HG02973 (cell line): Measurements from ENCODE around the gene RALBP1.
"Not testable (repeated sequence)": the region's sequence is repeated elsewhere in the genome, so short reads cannot be mapped to it uniquely, and the experiment has no call there.

Experiments used
- ATAC-seq: cut with Tn5 transposase; IDR thresholded peaks from one replicate; pipeline ENCODE4 v1.9.1; 2021; ENCODE audit warnings: moderate library complexity; ENCODE audit not compliant: unreplicated experiment

The RALBP1 gene

DNA sequence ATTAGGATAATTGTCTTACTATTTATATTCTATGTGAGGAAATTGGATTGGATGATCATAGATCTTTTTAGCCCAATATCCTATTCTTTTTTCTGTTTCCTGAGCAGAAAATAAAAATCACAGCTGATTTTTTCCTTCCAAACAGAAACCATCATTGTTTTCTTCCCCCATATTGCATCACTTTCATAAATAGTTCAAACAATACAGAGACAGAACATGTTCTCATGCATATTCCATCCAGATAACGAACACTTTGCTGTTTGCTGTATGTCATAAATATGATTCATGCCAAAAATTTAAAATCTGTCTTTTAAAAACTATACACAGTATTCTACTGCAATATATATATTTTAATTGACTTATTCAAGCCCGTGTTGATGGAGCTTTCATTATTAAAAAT is 22.0 kb upstream of the RALBP1 start:
- ATAC-seq, result no peak

DNA sequence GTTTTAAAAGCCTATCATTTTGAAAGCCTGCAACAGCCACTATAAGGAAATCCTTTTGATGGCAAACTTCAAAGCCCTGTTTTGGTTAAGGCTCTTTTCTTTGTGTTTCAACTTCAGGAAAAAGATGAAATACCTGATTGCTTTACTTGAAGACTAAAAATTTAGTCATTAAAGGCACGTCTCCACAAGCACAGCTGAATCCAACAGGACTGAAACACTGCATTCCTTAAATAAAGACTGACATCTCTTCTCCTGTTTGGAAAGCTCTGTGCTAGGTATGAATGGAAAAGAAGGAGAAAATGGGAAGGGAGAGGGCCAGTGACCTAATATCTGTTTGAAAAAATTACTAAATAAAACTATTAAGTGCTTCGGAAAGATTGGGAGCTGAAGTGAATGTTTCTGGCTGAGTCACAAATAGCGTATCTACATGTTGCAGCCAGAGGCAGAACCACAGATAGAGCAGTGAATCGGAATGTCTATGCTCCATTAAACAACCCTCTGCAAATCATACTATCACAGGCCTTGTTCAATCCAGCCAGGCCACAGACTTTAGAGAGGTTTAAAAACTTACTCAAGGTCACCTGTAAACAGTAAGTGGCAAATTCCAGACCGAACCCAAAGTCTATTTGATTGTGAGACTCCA is 21.1 kb upstream of the RALBP1 start:
- no peak for ATAC-seq

DNA sequence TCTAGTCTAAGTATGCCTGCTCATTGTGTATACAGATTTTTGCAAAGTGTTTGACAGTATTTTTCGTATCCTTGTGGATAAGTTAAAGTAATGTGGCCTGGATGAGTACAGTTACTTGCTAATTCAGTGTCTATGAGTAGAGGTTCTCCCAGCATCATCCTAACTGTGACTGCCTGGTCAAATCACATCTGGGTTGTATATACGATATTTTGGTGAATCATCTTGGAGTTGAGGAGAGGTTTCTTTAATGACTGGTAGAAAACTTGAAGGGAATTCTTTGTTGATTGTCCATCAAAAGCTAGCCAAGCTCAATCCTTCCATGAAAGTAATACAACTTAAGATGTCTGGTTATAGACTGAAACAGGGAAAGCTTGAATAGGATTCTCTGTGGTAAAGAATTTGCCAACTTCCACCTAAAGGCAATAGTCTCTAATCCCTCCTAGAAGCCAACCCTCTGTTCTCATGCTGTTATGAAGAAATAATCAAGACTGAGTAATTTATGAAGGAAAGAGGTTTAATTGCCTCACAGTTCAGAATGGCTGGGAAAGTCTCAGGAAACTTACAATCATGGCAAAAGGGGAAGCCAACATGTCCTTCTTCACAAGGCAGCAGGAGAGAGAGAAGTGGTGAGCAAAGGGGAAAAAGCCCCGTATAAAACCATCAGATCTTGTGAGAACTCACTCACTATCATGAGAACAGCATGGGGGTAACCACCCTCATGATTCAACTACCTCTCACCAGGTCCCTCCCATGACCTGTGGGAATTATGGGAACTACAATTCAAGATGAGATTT is 19.4 kb upstream of the RALBP1 start:
- ATAC-seq, result no peak

DNA sequence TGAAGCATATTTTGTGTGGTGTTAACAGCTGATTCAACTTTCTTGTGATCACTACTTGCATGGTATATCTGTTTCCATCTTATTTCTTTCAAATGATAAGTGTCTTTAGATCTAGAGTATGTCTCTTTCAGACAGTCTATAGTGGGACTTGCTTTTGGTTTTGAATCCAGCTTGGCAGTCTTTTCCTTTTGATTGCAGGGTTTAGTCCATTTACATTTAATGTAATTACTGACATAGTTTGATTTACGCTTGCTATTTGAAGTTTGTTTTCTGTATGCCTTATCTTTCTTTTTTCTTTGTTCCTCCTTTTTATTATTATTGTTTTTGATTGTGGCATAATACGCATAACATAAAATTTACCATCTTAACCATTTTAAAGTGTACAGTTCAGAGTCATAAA is 9.2 kb upstream of the RALBP1 start:
- no peak for ATAC-seq

DNA sequence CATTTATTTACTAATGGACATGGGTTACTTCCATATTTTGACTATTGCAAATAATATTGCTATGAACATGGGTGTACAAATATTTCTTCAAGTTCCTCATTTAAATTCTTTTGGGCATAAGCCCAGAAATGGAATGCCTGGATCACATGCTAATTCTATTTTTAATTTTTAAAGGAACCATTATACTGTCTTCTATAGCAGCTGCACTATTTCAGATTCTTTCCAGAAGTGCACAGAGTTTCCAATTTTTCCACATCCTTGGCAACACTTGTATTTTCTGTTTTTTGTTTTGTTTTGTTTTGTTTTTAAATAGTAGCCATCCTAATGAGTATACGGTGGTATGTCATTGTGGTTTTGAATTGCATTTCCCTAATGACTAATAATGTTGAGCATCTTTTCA is 8.5 kb upstream of the RALBP1 start:
- no peak for ATAC-seq

DNA sequence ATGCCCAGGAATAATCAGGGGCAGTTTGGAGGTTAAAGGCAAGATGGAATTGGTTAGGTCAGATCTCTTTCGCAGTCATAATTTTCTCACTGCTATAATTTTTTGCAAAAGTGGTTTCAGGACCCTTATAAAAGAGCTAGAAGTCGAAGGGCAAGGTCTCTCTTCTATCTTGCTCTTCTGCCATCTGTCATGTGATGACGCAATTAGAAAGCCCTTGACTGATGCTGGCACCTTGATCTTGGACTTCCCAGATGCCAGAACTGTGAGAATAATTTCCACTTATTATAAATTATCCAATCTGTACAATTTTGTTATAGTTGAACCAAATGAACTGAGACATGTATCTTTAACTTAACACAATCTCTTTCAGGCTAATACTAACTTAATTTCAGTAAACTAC is 6.3 kb upstream of the RALBP1 start:
- ATAC-seq, result no peak

DNA sequence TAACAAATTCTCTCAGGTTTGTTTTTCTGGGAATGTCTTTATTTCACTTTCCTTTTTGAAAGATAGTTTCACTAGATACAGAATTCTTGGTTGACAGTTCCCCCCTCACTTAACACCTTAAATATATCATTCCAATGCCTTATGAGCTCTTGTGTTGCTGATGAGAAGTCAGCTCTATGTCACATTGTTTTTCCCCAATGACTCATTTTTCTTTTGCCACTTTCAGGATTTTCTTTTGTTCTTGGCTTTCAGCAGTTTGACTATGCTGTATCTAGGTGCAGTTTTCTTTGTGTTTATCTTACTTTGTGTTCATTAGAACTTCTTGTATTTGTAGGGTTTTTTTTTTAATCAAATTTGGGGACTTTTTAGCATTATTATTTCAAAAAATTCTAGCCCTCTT is 5.6 kb upstream of the RALBP1 start:
- no peak for ATAC-seq

DNA sequence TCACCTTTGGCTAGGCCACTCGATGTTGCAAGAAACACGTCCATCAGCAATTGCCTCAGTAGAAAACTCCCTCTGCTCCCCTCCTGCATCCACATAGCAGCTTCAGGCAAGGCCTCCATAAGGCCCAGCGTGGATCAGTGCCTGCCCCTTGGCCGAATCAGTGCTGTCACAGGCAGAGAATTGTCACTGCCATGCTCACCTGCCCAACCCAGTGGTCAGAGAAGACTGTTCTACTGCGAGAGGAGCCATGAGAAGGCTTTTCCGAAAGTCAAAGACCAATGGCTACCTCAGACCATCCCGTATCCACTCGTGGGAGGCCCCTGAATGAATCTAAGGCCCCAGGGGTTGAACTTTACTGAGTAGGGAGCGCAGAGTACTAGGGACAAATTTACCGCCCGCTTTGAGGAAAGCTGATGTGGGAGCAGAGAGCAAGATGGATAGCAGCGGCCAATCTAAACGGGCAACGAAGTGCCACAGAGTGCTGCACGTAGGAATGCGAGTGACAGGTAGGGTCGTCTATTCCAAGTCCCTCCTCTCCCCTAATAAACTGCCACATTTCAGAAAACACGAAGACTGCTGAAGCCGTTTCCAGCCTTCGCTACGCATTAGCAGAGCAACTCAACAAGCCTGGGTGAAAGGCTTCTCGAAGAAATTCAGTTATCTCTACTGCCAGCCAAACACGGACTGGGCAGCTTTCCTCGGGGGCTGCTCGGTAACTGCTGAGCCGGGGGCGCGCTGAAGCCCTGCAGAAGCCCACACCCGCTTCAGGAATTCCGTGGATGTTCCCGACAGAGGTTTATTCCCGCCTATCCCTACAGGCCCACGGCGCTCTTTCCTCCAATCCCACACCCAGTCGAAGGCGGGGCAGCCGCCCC is 968 bp upstream of the RALBP1 start:
- ATAC-seq, result no peak

DNA sequence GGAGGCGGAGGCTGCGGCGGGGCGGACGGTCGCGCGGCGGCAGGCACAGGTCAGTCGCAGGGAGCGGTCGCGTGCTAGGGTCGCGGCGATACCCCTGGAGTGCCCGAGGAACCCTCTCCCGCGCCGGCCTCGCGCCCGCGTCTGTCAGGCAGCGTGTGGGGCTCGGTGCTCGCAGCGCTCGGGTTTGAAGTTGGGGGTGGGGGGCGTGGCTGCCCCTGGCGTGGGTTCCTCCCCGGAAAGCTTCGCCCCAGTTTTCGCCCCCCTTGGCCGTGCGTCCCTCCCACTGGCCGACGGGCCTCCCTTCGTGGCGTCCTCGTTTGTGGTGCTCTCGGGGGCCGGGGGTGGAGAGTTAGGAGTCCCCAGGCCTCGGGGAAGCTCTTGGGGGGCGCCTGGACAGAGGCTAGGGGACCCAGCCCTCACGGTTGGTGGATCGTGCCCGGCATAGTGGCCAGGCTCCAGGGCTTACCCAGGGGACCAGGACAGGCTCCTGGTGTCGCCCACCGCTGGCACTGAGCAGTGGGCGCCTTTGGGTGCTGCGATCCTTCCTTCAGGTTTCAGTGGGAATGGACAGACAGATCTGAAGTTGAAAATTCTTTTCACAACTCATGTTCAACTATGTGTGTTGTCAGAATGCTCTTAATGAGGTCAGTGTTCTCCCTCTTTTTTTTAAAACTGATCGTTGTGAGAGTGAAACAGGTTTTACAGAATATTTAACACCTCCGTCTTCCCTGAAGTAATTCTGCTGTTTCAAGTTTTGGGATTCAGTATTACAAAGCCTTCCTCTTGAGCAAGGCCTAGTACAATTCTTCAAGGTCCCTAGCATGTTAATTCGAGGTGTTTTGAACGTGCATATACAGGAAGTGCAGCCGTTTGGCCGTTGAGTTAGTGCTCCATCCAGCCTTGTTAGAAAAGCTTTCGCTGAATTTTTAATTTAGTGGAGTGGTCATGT is 604 bp downstream of the RALBP1 start:
- peak; percentile 4 for ATAC-seq

DNA sequence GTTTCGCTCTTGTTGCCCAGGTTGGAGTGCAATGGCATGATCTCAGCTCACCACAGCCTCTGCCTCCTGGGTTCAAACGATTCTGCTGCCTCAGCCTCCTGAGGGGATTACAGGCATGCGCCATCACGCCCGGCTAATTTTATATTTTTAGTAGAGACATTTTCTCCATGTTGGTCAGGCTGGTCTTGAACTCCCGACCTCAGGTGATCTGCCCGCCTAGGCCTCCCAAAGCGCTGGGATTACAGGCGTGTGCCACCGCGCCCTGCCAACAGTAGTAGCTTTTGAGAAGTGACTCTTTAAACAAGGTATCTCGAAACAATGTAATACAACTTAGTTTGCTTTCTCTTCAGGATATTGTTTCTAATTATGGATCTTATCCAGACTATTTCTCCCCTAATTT is 1.6 kb downstream of the RALBP1 start:
- ATAC-seq, result not testable (repeated sequence)

DNA sequence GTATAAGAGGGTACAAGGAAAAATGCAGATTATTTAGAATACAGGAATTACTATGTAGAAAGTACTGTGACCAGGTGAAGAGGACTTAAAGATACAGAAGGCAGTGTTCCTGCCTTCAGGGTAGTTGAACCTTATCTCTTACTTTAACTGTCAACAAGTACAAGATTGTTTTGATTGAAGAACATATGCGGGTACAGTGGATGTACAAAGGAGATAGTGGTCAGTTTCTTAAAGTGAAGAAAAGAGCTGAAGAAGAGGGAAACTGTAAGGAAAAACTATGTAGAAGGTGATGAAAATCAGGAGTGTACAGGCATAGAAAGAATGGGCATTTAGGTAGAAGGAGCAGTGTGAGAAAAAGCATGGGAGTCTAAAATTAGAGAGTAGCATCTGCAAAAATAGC is 2.2 kb downstream of the RALBP1 start:
- no peak for ATAC-seq

DNA sequence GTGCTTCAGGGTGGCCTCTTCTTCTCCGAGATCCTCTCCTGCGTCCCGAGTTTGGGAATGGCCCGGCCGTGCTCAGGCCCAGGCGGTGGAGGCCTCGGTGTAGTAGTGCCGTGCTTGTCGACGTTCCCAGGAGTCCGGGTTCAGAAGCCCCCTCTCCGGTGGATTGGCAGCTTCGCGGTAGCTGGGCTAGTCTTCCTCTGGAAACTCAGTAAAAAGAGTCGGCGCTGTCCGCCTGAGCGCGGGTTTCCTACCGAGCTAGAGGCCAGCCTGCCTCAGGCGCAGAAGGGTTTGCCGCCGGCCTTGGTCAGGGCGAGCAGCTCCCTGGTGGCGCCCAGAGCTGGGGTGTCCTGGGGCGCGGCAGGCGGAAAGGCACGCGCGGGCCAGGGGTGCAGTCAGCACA is 3.2 kb downstream of the RALBP1 start:
- no peak for ATAC-seq

DNA sequence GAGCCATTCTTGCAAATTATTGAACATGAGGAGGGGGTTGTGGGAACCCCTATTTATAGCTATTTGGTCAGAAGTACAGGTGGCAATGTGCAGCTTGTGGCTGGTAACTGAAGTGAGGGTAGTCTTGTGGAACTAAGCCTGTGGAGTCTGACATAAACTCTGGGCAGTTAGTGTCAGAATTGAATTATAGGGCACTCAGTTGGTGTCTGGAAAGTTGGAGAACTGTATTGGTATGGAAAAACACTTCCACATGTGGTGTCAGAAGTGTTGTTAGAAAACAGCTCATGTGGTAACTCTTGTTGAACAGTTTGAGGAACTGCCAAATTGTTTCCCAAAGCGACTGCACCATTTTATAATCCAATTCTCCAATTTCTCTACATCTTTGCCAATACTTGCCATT is 7.5 kb downstream of the RALBP1 start:
- ATAC-seq, result no peak

DNA sequence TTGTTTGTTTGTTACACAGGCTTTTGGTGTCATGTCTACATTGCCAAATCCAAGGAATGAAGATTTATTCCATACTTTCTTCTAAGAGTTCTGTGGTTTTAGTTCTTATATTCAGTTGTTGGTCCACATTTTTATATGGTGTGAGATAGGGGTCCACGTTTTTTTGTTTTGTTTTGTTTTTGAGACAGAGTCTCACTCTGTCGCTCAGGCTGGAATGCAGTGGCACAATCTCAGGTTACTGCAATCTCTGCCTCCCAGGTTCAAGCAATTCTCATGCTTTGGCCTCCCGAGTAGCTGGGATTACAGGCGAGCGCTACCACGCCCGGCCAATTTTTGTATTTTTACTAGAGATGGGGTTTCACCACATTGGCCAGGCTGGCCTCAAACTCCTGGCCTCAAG is 8.2 kb downstream of the RALBP1 start:
- no peak for ATAC-seq

DNA sequence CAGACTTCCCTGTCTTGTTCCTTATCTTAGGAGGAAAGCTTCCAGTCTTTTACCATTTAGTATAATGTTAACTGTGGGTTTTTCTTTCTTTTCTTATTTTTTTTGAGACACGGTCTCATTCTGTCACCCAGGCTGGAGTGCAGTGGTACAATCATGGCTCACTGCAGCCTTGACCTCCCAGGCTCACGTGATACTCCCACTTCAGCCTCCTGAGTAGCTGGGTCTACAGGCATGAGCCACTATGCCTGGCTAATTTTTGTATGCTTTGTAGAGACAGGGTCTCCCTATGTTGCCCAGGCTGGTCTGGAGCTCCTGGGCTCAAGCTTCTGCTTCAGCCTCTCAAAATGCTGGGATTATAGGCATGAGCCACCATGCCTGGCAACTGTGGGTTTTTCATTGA is 9.5 kb downstream of the RALBP1 start:
- not testable (repeated sequence) for ATAC-seq

DNA sequence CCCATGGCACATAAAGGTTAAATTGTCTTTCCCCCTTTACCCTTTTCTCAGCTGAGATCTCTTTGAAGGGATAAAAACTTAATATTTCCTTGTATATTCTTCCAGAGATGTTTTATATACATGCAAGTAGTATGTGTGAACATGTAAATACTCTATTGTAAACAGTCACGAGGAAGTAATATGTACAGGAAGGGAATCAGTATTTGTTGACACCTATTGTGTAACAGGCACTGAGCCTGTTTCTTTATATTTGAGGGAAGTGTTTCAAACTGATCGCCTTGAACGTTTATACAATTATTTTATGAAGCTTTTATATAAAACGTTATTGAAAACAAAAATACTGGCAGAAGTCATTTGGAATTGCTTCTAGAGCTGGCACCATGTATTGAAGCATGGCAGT is 13.2 kb downstream of the RALBP1 start:
- ATAC-seq, result no peak

DNA sequence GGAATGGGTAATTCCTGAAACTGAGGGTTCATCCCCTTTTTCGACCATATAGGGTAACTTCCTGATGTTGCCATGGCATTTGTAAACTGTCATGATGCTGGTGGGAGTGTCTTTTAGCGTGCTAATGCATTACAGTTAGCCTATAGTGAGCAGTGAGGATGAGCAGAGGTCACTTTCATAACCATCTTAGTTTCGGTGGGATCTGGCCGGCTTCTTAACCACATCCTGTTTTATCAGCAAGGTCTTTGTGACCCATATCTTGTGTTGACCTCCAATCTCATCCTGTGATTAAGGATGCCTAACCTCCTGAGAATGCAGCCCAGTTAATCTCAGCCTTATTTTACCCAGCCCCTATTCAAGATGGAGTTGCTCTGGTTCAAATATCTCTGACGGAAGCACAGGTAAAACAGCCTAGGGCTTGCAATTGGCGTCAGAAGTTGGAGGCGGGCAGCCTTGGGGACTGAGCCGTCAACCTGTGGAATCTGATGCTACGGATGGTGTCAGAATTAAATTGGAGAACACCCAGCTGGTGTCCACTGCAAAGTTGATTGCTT is 19.5 kb downstream of the RALBP1 start:
- peak; percentile 84 for ATAC-seq

DNA sequence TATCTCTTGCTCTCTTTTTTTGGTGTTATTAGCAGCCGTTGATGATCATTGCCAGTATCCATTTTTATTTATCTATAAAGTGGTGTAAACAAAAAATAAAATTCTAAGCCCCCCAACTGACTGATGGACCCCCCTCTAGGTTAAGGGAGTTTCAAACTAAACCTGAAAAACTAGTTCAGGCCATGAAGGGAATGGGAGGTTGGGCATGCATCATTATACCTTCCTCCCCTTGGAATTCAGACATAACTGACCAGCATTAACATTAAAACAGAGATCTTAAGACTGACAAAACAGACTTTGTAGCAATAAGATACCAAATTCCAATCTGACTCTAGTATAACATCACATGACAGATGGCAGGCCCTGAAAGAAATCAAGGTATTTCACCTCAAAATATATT is 20.2 kb downstream of the RALBP1 start:
- no peak for ATAC-seq

DNA sequence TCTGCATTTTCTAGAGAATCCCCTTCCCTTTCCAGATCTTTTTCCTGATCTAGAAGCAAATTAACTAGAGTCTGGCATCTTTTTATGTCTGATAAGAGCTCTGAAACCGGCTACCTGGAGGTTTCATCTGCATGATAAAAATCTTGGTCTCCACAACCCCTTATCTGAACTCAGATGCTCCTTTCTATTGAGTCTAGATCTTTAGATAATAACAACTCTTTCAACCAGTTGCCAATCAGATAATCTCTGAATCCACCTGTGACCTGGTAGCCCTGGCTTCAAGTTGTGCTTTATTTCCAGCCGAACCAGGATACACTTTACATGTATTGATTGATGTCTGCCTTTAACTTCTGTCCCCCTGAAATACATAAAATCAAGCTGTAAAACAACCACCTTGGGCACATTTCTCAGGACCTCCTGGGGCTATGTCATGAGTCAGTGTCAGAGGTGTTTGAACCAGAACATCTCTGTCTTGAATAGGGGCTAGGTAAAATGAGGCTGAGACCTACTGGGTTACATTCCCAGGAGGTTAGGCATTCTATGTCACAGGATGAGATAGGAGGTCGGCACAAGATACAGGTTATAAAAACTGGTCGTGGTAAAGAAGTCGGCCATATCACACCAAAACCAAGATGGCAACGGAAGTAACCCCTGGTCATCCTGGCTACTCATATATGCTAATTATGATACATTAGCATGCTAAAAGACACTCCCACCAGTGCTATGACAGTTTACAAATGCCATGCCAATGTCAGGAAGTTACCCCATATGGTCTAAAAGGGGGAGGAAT is 20.8 kb downstream of the RALBP1 start:
- no peak for ATAC-seq
